HCT116 (cell line): ENCODE data around the gene PAX5. TPM values are rescaled to one million over a fixed set of nuclear protein-coding genes. Genes with fewer than 3 reads are reported as not detected.

Source experiments
- ATAC-seq: fragments of 200-7000 bp; cut with Tn5 transposase; 2 replicates; pipeline ENCODE4 v1.9.1; 2020; ENCODE audit warnings: mild to moderate bottlenecking, moderate library complexity
- BruUV-seq: library from RNA; stranded (reverse); fragments of 400-500 nt; replicated peaks from 2 replicates; lab custom pipeline; 2021; lab: Mats Ljungman, UMichigan
- CTCF ChIA-PET: fragments of 300-600 bp; sonication (Branson Sonifier 250); formaldehyde crosslinking; loops from one replicate; lab custom pipeline; 2021; ENCODE audit warnings: antibody characterized with exemption; lab: Charles Lee
- POLR2A ChIA-PET: fragments of 300-600, 350-600 bp; sonication (Branson Sonifier 250); formaldehyde crosslinking; loops from one replicate; lab custom pipeline; 2021; ENCODE audit warnings: antibody characterized with exemption; lab: Charles Lee
- RAD21 ChIA-PET, 2 experiments: fragments of 300-600 bp; sonication (Branson Sonifier 250); formaldehyde crosslinking; loops; one replicate each; lab custom pipeline; 2023; ENCODE audit warnings: low total read pairs in 2 of 2; ENCODE audit not compliant: uncharacterized antibody in 2 of 2, unreplicated experiment in 2 of 2, low non-redundant PET in 1 of 2; lab: Charles Lee
- DNase-seq: peaks from one replicate; pipeline ENCODE4 v3.0.0-alpha.2; 2010; ENCODE audit warnings: low read depth, low spot score
- H2AFZ ChIP-seq: fragments of 200-600 bp; shearing (Covaris generic), sonication (generic); 2 replicates; pipeline ENCODE4 v1.6.1; 2017; ENCODE audit warnings: low read depth, mixed run types, mixed read lengths, antibody characterized with exemption, low read length; ENCODE audit not compliant: poor library complexity, severe bottlenecking
- H3K27ac ChIP-seq: 2 replicates; pipeline ENCODE4 v1.5.1; 2012; ENCODE audit warnings: low read depth, low read length
- H3K27me3 ChIP-seq: fragments of 200-600 bp; sonication (generic); 2 replicates; pipeline ENCODE4 v1.6.1; 2016; ENCODE audit warnings: mixed run types, low read length, mixed read lengths; ENCODE audit not compliant: insufficient read depth
- H3K36me3 ChIP-seq, 2 experiments: fragments of 200-500 bp in 1 of 2; fragments of 200-600 bp in 1 of 2; sonication (Bioruptor generic) in 1 of 2; sonication (generic) in 1 of 2; 2 replicates each; pipeline versions ENCODE4 v1.5.1 to v1.6.1; 2014 to 2016; ENCODE audit warnings: low read length in 2 of 2, inconsistent platforms in 1 of 2, mixed read lengths in 1 of 2, mixed run types in 1 of 2; ENCODE audit not compliant: insufficient read depth in 2 of 2, control insufficient read depth in 1 of 2
- H3K4me1 ChIP-seq, 2 experiments: fragments of 200-600 bp in 1 of 2; sonication (generic) in 1 of 2; 2 replicates each; pipeline versions ENCODE4 v1.5.1 to v1.6.1; 2012 to 2017; ENCODE audit warnings: low read length in 2 of 2, inconsistent platforms in 1 of 2, mild to moderate bottlenecking in 1 of 2, mixed read lengths in 1 of 2, mixed run types in 1 of 2, moderate library complexity in 1 of 2; ENCODE audit not compliant: insufficient read depth in 2 of 2, control insufficient read depth in 1 of 2
- H3K4me2 ChIP-seq: fragments of 200-600 bp; sonication (generic); 2 replicates; pipeline ENCODE4 v1.6.1; 2017; ENCODE audit warnings: mixed run types, low read length, mixed read lengths
- H3K4me3 ChIP-seq, 2 experiments: fragments of 200-600 bp in 1 of 2; sonication (generic) in 1 of 2; replicated peaks in 1 of 2; 2 replicates each; pipeline ENCODE4 v1.5.1; 2011 to 2016; ENCODE audit warnings: low read length in 2 of 2, control low read depth in 1 of 2, low read depth in 1 of 2, mild to moderate bottlenecking in 1 of 2, mixed read lengths in 1 of 2, mixed run types in 1 of 2
- H3K79me2 ChIP-seq: fragments of 200-600 bp; sonication (generic); 2 replicates; pipeline ENCODE4 v1.6.1; 2017; ENCODE audit warnings: mild to moderate bottlenecking, mixed run types, low read length, moderate library complexity, mixed read lengths; ENCODE audit not compliant: insufficient read depth
- H3K9ac ChIP-seq: fragments of 200-600 bp; sonication (generic); 2 replicates; pipeline ENCODE4 v1.6.1; 2016; ENCODE audit warnings: low read length, mixed read lengths
- H3K9me2 ChIP-seq: fragments of 200-600 bp; sonication (generic), shearing (Covaris generic); 2 replicates; pipeline ENCODE4 v1.6.1; 2017; ENCODE audit warnings: mixed run types, mild to moderate bottlenecking, moderate library complexity; ENCODE audit not compliant: insufficient read depth
- H3K9me3 ChIP-seq, 2 experiments: fragments of 200-500 bp in 1 of 2; fragments of 200-600 bp in 1 of 2; sonication (Bioruptor generic) in 1 of 2; sonication (generic) in 1 of 2; 2 replicates each; pipeline ENCODE4 v1.6.1; 2014 to 2017; ENCODE audit warnings: low read length in 2 of 2, mixed read lengths in 2 of 2, inconsistent platforms in 1 of 2, low read depth in 1 of 2, mild to moderate bottlenecking in 1 of 2, mixed run types in 1 of 2, moderate library complexity in 1 of 2; ENCODE audit not compliant: control insufficient read depth in 1 of 2, insufficient read depth in 1 of 2
- H4K20me1 ChIP-seq: fragments of 200-600 bp; sonication (generic), shearing (Covaris generic); 2 replicates; pipeline ENCODE4 v1.6.1; 2017; ENCODE audit warnings: mixed run types, mild to moderate bottlenecking, moderate library complexity; ENCODE audit not compliant: insufficient read depth
- EZH2 ChIP-seq: fragments of 200-600 bp; sonication (generic); IDR thresholded peaks from 2 replicates; pipeline ENCODE4 v1.6.1; 2017; ENCODE audit warnings: antibody characterized with exemption, mixed run types
- EZH2phosphoT487 ChIP-seq: fragments of 200-600 bp; IDR thresholded peaks from 2 replicates; pipeline ENCODE4 v1.6.1; 2018; ENCODE audit warnings: antibody characterized with exemption, borderline replicate concordance
- REST ChIP-seq: IDR thresholded peaks from 2 replicates; pipeline ENCODE4 v1.6.1; 2012; ENCODE audit warnings: low read depth
- TCF7L2 ChIP-seq: IDR thresholded peaks from 2 replicates; pipeline ENCODE4 v1.7.0; 2011; ENCODE audit warnings: borderline replicate concordance, inconsistent platforms; ENCODE audit not compliant: insufficient read depth, insufficient read length; ENCODE audit errors: extremely low read depth
- ZBTB33 ChIP-seq: IDR thresholded peaks from 2 replicates; pipeline ENCODE4 v1.6.1; 2011; ENCODE audit warnings: mild to moderate bottlenecking, low read length, moderate library complexity; ENCODE audit not compliant: insufficient replicate concordance; ENCODE audit errors: extremely low read depth
- intact Hi-C: fragments of 100-400 bp; cut with micrococcal nuclease; formaldehyde crosslinking; loops from 2 replicates; pipeline ENCODE4 v1.10.0; 2022
- total RNA-seq: library from RNA; stranded (reverse); gene quantifications from one replicate; pipeline ENCODE4 v1.2.1, GENCODE V29; 2021; ENCODE audit not compliant: unreplicated experiment

Gene PAX5
- total RNA-seq, 1 experiment from 2014 or later, result 0.17 TPM

- ChIA-PET CTCF (interaction anchor here (1.1 kb wide), 1 partner anchor 25 kb away, joined by 3 read pairs; no protein-coding TSS in a partner anchor), RAD21 (interaction anchor here in 1 of 2 experiments (0.7 kb wide), 1 partner anchor 24 kb away, joined by 3 read pairs; no protein-coding TSS in a partner anchor), POLR2A (no interaction called here)
- no peaks in the 10 kb centered on the region for H3K36me3 ChIP-seq
- H3K79me2 ChIP-seq, result no peaks in the 10 kb centered on the region
- no peak overlapping the region for H3K9ac ChIP-seq
- H3K9me2 ChIP-seq, result no peaks in the 10 kb centered on the region
- no TSS peak for BruUV-seq
- H3K4me3 ChIP-seq, result no peak overlapping the region
- no peak overlapping the region for H3K27ac ChIP-seq
- DNase-seq (no peak), ATAC-seq (no peak)
- no peak overlapping the region for H3K4me2 ChIP-seq
- peaks cover 85% of the 10 kb centered on the region for H3K27me3 ChIP-seq
- intact Hi-C loops, result no loop called here
- no peaks in the 10 kb centered on the region for H3K4me1 ChIP-seq
- no peaks in the 10 kb centered on the region for H4K20me1 ChIP-seq
- H2AFZ ChIP-seq, result no peak overlapping the region
- TF ChIP-seq TCF7L2 (no peak), ZBTB33 (no peak), EZH2phosphoT487 (no peak), EZH2 (no peak), REST (no peak)
- TF ChIP-seq, all 23 proteins: peak for 0
- H3K9me3 ChIP-seq, result no peaks in the 10 kb centered on the region
Measured at GRCh38 chr9:36897478-36897877, 136.6 kb downstream of the PAX5 start.
